ENCODE results near the gene TEX29.

GRCh38 chr13:111283457-111283856, 37.0 kb upstream of the TEX29 start:
- TF ChIP-seq CTCF (IDR thresholded peaks at IDR 0.05) = no peak
- TF ChIP-seq EZH2 (IDR thresholded peaks at IDR 0.05) = no peak
